HuH-7 (cell line): ENCODE measurements around the gene SPDYE4.
"Not testable (repeated sequence)": the region's sequence is repeated elsewhere in the genome, so short reads cannot be mapped to it uniquely, and the experiment has no call there.

Experiments
- DNase-seq: peaks from one replicate; pipeline ENCODE4 v3.0.0; 2011; ENCODE audit warnings: low spot score

The SPDYE4 gene, protein sequence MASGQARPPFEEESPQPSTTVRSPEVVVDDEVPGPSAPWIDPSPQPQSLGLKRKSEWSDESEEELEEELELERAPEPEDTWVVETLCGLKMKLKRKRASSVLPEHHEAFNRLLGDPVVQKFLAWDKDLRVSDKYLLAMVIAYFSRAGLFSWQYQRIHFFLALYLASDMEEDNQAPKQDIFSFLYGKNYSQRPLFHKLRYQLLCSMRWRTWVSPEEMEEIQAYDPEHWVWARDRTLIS

GRCh38 chr17:8758137-8758596 lies at the start of gene SPDYE4:
SPDYE4 (minus strand) TSS chr17:8758546; CDS start chr17:8758382, 164 bp downstream.
- no peak for DNase-seq

DNA sequence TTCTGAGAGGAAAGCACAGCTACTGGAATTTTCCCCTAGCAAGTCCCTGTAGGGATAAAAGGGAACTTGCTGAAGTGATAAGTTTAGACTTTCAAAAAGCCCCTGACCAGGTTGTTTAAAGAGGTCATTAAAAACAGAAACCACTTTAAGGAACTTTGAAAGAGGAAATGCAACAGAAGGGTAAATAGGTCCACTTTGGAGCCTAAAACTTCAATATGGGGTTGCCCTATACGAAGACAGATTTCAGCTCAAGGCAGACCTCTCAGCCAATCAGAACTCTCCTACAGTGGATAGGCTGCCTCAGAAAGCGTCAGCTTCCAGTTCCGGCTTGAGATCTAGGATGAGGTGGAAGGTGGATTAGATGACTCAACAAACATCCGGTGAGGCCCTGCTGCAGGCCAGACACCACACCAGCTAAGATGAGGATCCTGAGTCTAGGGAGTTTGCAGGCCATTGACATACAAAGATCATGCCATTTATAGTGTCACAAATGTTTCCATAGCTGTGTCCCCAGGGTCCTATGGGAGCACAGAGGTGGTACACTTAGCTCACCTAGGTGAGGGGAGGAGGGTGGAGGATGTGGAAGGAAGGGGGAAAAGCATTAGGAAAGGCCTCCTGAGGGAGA lies 48.7 kb upstream of the SPDYE4 start:
- no peak for DNase-seq

DNA sequence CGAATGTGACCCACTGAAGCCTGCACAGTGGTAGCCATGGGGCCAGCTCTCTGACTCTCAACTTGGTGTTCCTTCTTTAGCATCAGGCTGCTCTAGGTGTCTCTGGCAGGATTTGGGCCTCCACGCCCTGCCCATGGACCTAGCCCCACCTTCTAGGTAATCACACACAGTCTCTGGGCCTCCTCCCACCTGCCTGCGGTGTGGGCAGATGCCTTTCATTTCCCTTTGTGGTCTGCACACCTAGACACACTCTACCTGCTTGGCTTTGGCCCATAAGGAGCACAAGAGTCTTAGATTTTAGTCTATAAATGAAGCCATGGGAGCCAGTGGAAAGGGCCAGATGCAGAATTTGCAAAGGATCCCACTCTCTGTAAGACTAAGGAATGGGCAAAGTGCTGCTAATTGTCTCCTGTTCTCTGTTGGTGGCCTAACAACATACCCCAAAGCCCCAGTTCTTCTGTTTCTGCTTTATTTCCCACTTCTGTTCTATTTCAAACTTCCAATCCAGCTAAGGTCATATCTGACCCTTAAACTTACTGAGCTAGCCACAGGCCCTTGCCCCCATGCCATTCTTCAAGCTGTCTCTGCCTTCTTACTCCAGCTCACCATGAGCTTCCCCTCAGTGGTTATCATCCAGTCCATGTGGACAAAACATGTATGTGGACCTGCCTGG lies 48.0 kb upstream of the SPDYE4 start:
- no peak for DNase-seq

- not testable (repeated sequence) for DNase-seq
These were observed 47.0 kb upstream of the SPDYE4 start for GRCh38 chr17:8805396-8805795.

DNA sequence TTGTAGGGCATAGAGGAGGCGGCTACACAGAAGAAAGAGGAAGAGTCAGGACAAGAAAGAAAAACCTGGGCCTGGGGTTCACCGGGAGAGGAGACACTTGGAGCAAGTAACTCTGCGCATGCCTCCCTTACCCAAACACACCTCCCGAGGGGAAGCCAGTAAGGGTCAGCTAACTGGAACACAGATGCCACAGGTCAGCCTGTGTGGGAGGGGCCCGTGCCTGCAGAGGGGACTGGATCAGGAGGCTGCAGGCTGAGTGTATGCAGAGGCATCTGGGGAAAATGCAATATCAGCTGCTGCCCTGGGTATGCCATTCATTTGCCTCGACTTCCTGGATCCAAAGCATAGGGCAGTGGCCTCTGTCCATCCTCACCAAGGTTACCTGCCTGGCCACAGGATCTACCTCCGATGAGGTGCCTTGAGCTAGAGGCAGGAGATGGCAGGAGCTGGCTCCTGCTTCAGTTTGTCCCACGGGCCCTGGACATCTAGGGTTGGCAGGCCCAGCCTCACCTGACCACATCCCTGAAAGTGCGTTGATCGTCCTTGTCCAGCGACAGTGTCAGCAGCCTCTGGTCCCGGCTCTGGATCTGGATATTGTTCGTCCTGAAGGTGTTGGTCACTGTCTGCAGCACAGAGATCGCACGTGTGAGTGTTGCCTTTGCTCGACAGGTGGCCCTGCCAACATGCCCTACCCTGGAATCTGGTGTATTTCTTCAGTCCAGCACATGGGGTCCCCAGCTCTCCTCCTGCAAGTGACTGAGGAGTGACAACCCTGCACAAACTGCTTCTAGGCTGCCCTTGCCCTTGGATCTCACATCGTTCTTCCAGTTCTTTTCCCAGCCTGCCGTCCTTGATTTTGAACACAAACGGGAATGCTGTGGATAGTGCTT lies 45.4 kb upstream of the SPDYE4 start:
- DNase-seq, result no peak

- no peak for DNase-seq
These were observed 42.9 kb upstream of the SPDYE4 start for GRCh38 chr17:8801135-8801840.

GRCh38 chr17:8800656-8801055 lies 42.3 kb upstream of the SPDYE4 start:
- DNase-seq, result no peak

DNA sequence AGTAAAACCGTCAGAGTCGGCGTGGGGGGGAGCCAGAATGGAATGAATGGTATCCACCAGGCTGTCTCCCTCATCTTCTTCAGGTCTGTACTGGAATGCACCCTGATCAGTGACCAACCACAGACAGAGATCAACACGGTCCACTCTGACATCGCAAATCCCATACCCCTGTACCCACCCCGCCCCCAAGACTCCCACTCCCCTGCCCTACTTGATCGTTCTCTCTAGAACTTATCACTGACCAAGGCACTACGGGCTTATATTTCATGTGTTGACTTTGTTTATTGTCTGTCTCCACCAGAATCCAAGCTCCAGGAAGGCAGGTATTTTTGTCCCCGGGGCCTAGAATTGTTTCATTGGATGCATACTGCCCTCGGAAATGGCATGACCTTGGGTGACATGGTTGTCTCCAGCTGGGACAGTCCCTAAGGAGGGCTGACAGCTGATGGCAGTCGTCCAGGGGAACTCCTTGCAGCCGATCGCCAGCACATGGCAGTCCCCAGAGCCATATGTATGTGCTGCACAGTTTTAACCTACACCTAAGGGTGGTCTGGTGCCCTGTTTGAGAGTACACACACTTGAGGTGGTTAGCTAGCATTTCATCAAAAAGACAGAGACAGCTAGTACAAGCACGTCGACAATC lies 41.3 kb upstream of the SPDYE4 start:
- no peak for DNase-seq

DNA sequence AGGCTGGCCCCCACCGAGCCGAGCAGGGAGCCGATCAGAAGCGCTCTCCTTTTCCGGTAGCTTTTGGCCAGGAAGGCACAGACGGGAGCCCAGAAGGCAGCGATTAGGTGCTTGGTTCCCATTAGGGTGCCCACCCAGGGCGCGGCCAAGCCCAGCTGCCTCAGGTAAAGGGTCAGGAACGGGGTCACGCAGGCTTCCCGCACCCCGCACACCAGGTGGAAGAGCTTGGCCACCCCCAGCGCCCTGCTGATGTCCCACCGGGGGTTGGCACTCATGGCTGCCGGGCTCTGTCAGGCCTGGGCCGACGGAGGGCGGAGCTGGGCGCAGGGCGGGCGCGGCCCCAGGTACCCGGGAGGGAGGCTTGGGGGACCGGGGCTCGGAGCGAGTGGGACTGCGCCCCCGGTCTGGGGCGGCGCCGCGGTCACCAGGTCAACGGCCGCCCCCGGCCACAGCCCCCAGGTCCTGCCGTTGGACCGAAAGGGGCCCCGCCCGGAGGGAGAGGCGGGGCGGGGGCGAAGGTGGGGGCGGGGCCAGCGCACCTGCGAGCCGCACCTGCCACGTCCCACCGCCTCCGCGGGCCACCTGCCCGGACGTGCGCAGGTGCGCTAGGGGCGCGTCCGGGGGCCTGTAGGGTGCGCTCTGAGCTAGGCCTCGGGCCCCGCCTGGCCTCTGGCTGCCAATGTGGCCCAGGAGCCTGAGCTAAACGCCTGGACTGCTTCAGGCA lies 40.7 kb upstream of the SPDYE4 start, which contains the start of gene MFSD6L:
MFSD6L (minus strand) TSS at position 520 of the 724 bp plus-strand sequence; CDS start at position 275, 245 bp downstream.
- DNase-seq, result no peak

GRCh38 chr17:8798176-8798845 lies 40.0 kb upstream of the SPDYE4 start:
- no peak for DNase-seq

- DNase-seq, result no peak
These were observed 39.4 kb upstream of the SPDYE4 start for GRCh38 chr17:8797621-8798175.

DNA sequence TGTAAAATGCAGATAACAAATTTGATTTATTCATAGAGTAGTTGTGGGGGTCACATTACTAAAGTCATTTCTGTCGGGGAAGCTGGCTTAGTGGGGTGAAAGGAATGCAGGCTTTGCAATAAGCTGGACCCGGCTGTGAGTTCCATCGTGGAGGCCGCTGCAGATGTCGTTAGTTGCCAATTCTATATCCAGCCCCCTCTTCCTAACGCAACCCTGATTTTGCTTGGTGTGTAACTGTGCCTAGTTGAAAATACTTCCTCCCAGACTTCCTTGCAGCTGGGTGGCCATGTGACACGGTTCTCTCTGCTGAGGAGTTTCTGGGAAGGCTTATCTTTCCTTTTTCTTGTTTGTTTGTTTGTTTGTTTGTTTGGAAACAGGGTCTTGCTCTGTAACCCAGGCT lies 36.3 kb upstream of the SPDYE4 start:
- no peak for DNase-seq

GRCh38 chr17:8793649-8794048 lies 35.3 kb upstream of the SPDYE4 start:
- no peak for DNase-seq

DNA sequence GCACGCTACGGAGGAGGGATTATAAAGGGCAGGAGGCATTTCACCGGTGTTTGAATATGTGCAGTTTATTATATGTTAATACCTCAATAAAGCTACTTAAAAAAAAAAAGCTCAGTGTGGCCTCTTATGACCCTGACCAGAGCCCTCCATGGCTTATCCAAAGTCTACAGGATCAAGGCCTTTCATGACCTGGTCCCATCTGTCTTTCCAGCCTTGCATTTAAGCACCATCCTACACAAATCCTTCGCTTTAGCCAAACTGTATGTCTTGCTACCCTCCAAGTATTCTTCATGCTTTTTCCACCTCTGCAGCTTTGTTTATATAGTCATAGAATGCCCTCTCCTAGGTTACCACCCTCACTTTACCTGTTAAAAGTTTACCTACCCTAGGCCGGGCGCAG lies 34.3 kb upstream of the SPDYE4 start:
- no peak for DNase-seq

- DNase-seq, result no peak
These were observed 33.5 kb upstream of the SPDYE4 start for GRCh38 chr17:8791910-8792270.

GRCh38 chr17:8791248-8791909 lies 33.0 kb upstream of the SPDYE4 start:
- DNase-seq, result no peak

DNA sequence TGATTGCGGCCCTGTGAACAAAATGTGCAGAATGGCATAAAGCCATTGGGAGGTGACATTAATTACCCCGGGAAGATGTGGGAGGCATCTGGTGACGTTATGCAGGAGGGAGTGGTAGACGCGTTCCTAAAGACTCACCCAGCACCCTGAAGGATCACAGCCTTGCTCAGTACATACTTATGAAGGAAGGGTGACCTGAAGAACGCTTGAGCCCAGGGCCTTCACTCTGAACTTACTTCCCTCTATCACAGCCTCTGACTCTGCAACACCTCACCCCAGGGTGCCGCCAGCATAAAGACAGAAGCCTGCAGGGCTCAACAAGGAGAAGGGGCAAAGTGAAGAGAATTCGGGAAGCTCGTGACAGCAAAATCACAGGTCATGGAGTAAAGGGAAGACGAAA lies 31.4 kb upstream of the SPDYE4 start:
- DNase-seq, result no peak

GRCh38 chr17:8788998-8789397 lies 30.7 kb upstream of the SPDYE4 start:
- peak; percentile 60 for DNase-seq
